ENCODE measurements around the gene TICAM1. TPM values are rescaled to one million over a fixed set of nuclear protein-coding genes. Genes with fewer than 3 reads are reported as not detected.
"Not testable (repeated sequence)": the region's sequence is repeated elsewhere in the genome, so short reads cannot be mapped to it uniquely, and the experiment has no call there.

Gene TICAM1
- total and polyA plus RNA-seq, 7 donors, result 7.4 to 17.0 (median 11.4) TPM

- peaks cover 0 to 26% of the 10 kb centered on the region in 2 donors for H3K36me3 ChIP-seq (ENCODE audit: insufficient read depth in 1 of 2, low read depth in 1 of 2)
Measured at GRCh38 chr19:4791183-4792018, 40.1 kb downstream of the TICAM1 start, which contains the start of gene FEM1A. Gene FEM1A (plus strand): TSS chr19:4791734. CDS start chr19:4791855, 121 bp downstream.

GRCh38 chr19:4786412-4787016 lies 45.0 kb downstream of the TICAM1 start:
- not testable (repeated sequence) for H3K27ac ChIP-seq
- WGBS, 3 donors, result 82 to 85% (median 84%) methylated on average over 5 to 6 of the region's 6 CpGs
- intact Hi-C loops (cut with DNase I), result loop anchor here in 1 of 2 donors (5.0 to 10.0 kb wide), 2 partner anchors 54 to 122 kb away; no protein-coding TSS in a partner anchor

More at GRCh38 chr19:4791183-4792018, 40.1 kb downstream of the TICAM1 start, which contains the start of gene FEM1A:
- H3K4me1 ChIP-seq, result peaks cover 32% of the 10 kb centered on the region
- peak within 1 kb of the TSS; percentile 93 for H3K27ac ChIP-seq
- no peaks in the 10 kb centered on the region for H3K9me3 ChIP-seq
- 0% methylated on average over 78 to 80 of the region's 80 CpGs for WGBS, 3 donors
- ATAC-seq, result peak; percentile 90 to 96 (median 94)
- DNase-seq, result peak; percentile 99
- H3K27me3 ChIP-seq (ENCODE audit: insufficient read depth in 3 of 3, low read length in 2 of 3), result no peaks in the 10 kb centered on the region
- peak; percentile 98 for TF ChIP-seq CTCF (IDR thresholded peaks at IDR 0.05)
- intact Hi-C loops (cut with DNase I), result loop anchor here in 1 of 2 donors (5.0 kb wide), 1 partner anchor 69 kb away; the partner anchor contains the start of gene DPP9
- peak within 1 kb of the TSS; percentile 87 for H3K4me3 ChIP-seq

DNA sequence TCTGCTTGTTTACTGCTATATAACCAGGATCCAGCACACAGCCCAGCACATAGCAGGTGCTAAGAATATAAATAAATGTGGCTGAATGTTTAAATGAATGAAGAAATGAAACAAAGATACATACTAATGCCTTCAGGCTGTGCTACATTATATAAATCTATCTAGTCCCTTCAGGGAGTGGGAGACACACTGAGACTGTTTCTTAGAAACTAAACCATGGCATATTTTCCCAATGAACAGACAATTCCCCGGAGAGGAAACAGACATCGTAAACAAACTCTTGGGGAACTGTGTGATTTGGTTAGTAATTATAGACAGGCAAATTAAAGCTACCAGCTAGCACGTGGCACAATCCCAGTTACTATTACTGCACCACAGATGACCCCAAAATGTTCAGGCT lies 49.7 kb downstream of the TICAM1 start:
- H3K4me3 ChIP-seq, result no peak overlapping the region
- H3K9me3 ChIP-seq, result no peaks in the 10 kb centered on the region
- 49 to 54% (median 53%) methylated on average over 3 of the region's 3 CpGs for WGBS, 3 donors
- no peaks in the 10 kb centered on the region for H3K27me3 ChIP-seq (ENCODE audit: insufficient read depth in 3 of 3, low read length in 2 of 3)
- no peak overlapping the region for H3K27ac ChIP-seq
- ATAC-seq (no peak), DNase-seq (no peak)
- no peaks in the 10 kb centered on the region for H3K36me3 ChIP-seq (ENCODE audit: insufficient read depth in 1 of 2, low read depth in 1 of 2)
- H3K4me1 ChIP-seq, result peaks cover 12% of the 10 kb centered on the region
- intact Hi-C loops (cut with DNase I), result loop anchor here in 1 of 2 donors (10.0 kb wide), 1 partner anchor 117 kb away; no protein-coding TSS in a partner anchor
- TF ChIP-seq CTCF (IDR thresholded peaks at IDR 0.05), result no peak

More at GRCh38 chr19:4786412-4787016, 45.0 kb downstream of the TICAM1 start:
- not testable (repeated sequence) for H3K36me3 ChIP-seq (ENCODE audit: insufficient read depth in 1 of 2, low read depth in 1 of 2); H3K4me3 ChIP-seq; ATAC-seq; H3K9me3 ChIP-seq; H3K27me3 ChIP-seq (ENCODE audit: insufficient read depth in 3 of 3, low read length in 2 of 3)
- DNase-seq, result peak in 1 of 2 donors; percentile 26
- peaks cover 12% of the 10 kb centered on the region for H3K4me1 ChIP-seq

- Histone ChIP-seq H3K9me3 (no peaks in the 10 kb centered on the region), H3K4me1 (peaks cover 12% of the 10 kb centered on the region), H3K36me3 (ENCODE audit: insufficient read depth in 1 of 2, low read depth in 1 of 2) (no peaks in the 10 kb centered on the region), H3K27ac (no peak overlapping the region), H3K27me3 (ENCODE audit: insufficient read depth in 3 of 3, low read length in 2 of 3) (no peaks in the 10 kb centered on the region), H3K4me3 (no peak overlapping the region)
- no peak for TF ChIP-seq CTCF (IDR thresholded peaks at IDR 0.05)
- ATAC-seq (no peak), DNase-seq (peak in 1 of 2 donors; percentile 16)
- intact Hi-C loops (cut with DNase I), result loop anchor here in 1 of 2 donors (10.0 kb wide), 1 partner anchor 116 kb away; no protein-coding TSS in a partner anchor
- 83 to 90% (median 86%) methylated on average over 6 of the region's 6 CpGs for WGBS, 3 donors
Measured at GRCh38 chr19:4780860-4781259, 50.7 kb downstream of the TICAM1 start.

GRCh38 chr19:4778124-4778523 lies 53.4 kb downstream of the TICAM1 start:
- H3K36me3 ChIP-seq (ENCODE audit: insufficient read depth in 1 of 2, low read depth in 1 of 2); H3K27me3 ChIP-seq (ENCODE audit: insufficient read depth in 3 of 3, low read length in 2 of 3); ATAC-seq; H3K27ac ChIP-seq; H3K4me1 ChIP-seq; H3K9me3 ChIP-seq; intact Hi-C loops (cut with DNase I); H3K4me3 ChIP-seq: not testable (repeated sequence)
- WGBS, 3 donors, result 80 to 85% (median 83%) methylated on average over 5 of the region's 5 CpGs
- peak in 1 of 2 donors; percentile 18 for DNase-seq
